GM11168 (cell line): Measurements from ENCODE around the gene APBA2.

Experiments
- in situ Hi-C: fragments of 300-500 bp; cut with MboI; formaldehyde crosslinking; loops from one replicate; pipeline ENCODE4 v1.12.0; 2022; ENCODE audit warnings: low sequenced_read_pairs; ENCODE audit not compliant: unreplicated experiment

Gene APBA2

GRCh38 chr15:28913171-28913765, 27.5 kb downstream of the APBA2 start:
- in situ Hi-C loops, result no loop called here

GRCh38 chr15:28914046-28914445, 28.3 kb downstream of the APBA2 start:
- in situ Hi-C loops, result no loop called here

- in situ Hi-C loops, result no loop called here
Observed at GRCh38 chr15:28914483-28915023, 28.8 kb downstream of the APBA2 start.

GRCh38 chr15:28915041-28915810, 29.5 kb downstream of the APBA2 start:
- in situ Hi-C loops, result no loop called here

- in situ Hi-C loops, result no loop called here
Observed at GRCh38 chr15:28915935-28916334, 30.2 kb downstream of the APBA2 start.

GRCh38 chr15:28917791-28918140, 32.0 kb downstream of the APBA2 start:
- in situ Hi-C loops, result no loop called here

GRCh38 chr15:28918141-28918983, 32.6 kb downstream of the APBA2 start:
- in situ Hi-C loops, result no loop called here

- in situ Hi-C loops, result no loop called here
Observed at GRCh38 chr15:28919201-28919635, 33.4 kb downstream of the APBA2 start.

- in situ Hi-C loops, result no loop called here
Observed at GRCh38 chr15:28919679-28920655, 34.2 kb downstream of the APBA2 start.

- in situ Hi-C loops, result no loop called here
Observed at GRCh38 chr15:28920781-28921331, 35.1 kb downstream of the APBA2 start.

GRCh38 chr15:28921336-28921735, 35.6 kb downstream of the APBA2 start:
- in situ Hi-C loops, result no loop called here

GRCh38 chr15:28921919-28922706, 36.3 kb downstream of the APBA2 start:
- in situ Hi-C loops, result no loop called here

GRCh38 chr15:28922707-28923012, 36.9 kb downstream of the APBA2 start:
- in situ Hi-C loops, result no loop called here

- in situ Hi-C loops, result no loop called here
Observed at GRCh38 chr15:28923726-28924280, 38.0 kb downstream of the APBA2 start.

- in situ Hi-C loops, result no loop called here
Observed at GRCh38 chr15:28927043-28927442, 41.3 kb downstream of the APBA2 start.

GRCh38 chr15:28929200-28929599, 43.4 kb downstream of the APBA2 start:
- in situ Hi-C loops, result no loop called here

GRCh38 chr15:28930011-28930410, 44.2 kb downstream of the APBA2 start:
- in situ Hi-C loops, result no loop called here

- in situ Hi-C loops, result no loop called here
Observed at GRCh38 chr15:28930476-28931291, 44.9 kb downstream of the APBA2 start.
